Smooth muscle cell (in vitro differentiated cells): ENCODE data around the gene MMP15. TPM values are rescaled to one million over a fixed set of nuclear protein-coding genes. Genes with fewer than 3 reads are reported as not detected.

Experiments
- DNase-seq: peaks from one replicate; lab custom pipeline; 2025; ENCODE audit not compliant: unreplicated experiment; lab: John Stamatoyannopoulos, UW
- H2AFZ ChIP-seq: fragments of 200-600 bp; sonication (generic); 2 replicates; pipeline ENCODE4 v1.6.0; 2016; ENCODE audit warnings: antibody characterized with exemption, low read depth, mild to moderate bottlenecking
- H3F3A ChIP-seq: fragments of 200-600 bp; sonication (generic); 2 replicates; pipeline ENCODE4 v1.6.0; 2017; ENCODE audit warnings: antibody characterized with exemption, low read depth
- H3K27ac ChIP-seq: fragments of 200-600 bp; sonication (generic); 2 replicates; pipeline ENCODE4 v1.5.1; 2016; ENCODE audit warnings: low read depth, mild to moderate bottlenecking
- H3K27me3 ChIP-seq: fragments of 200-600 bp; sonication (generic); 2 replicates; pipeline ENCODE4 v1.6.1; 2016; ENCODE audit warnings: low read depth, mild to moderate bottlenecking
- H3K36me3 ChIP-seq: fragments of 200-600 bp; sonication (generic); 2 replicates; pipeline ENCODE4 v1.5.1; 2016; ENCODE audit warnings: low read depth
- H3K4me1 ChIP-seq: fragments of 200-600 bp; sonication (generic); 2 replicates; pipeline ENCODE4 v1.5.1; 2016; ENCODE audit warnings: low read depth
- H3K4me2 ChIP-seq: fragments of 200-600 bp; sonication (generic); 2 replicates; pipeline ENCODE4 v1.6.0; 2016; ENCODE audit warnings: mild to moderate bottlenecking
- H3K4me3 ChIP-seq: fragments of 200-600 bp; sonication (generic); 2 replicates; pipeline ENCODE4 v1.5.1; 2016; ENCODE audit warnings: mild to moderate bottlenecking
- H3K79me2 ChIP-seq: fragments of 200-600 bp; sonication (generic); 2 replicates; pipeline ENCODE4 v1.6.0; 2016; ENCODE audit warnings: low read depth, mild to moderate bottlenecking
- H3K9ac ChIP-seq: fragments of 200-600 bp; sonication (generic); 2 replicates; pipeline ENCODE4 v1.6.0; 2016; ENCODE audit warnings: low read depth
- H3K9me3 ChIP-seq: fragments of 200-600 bp; sonication (generic); replicated peaks from 2 replicates; pipeline ENCODE4 v1.5.1; 2016; ENCODE audit warnings: low read depth
- H4K20me1 ChIP-seq: fragments of 200-600 bp; sonication (generic); 2 replicates; pipeline ENCODE4 v1.6.0; 2016; ENCODE audit warnings: low read depth
- WGBS: methylation state at CpG from one replicate; pipeline ENCODE4 v1.1.7; 2016; ENCODE audit warnings: low lambda C conversion rate; 5-methylcytosine and 5-hydroxymethylcytosine counted together
- polyA plus RNA-seq: library from polyadenylated mRNA; unstranded; fragments of >200 nt; fragmentation: Nextera tagmentation; extraction: Ambion mirVana; gene quantifications from 2 replicates; pipeline ENCODE4 v1.2.1, GENCODE V29; 2016
- total RNA-seq: library from RNA; depleted of rRNA; stranded (reverse); fragments of >200 nt; gene quantifications from 2 replicates; pipeline ENCODE4 v1.2.3, GENCODE V29; 2014
- TF ChIP-seq, protein P1 (sequence below): fragments of 200-600 bp; sonication (generic); IDR thresholded peaks from 2 replicates; pipeline ENCODE4 v1.5.1; 2017; ENCODE audit warnings: borderline replicate concordance, mild to moderate bottlenecking, antibody characterized with exemption; ENCODE audit not compliant: insufficient read depth, poor library complexity, severe bottlenecking

The MMP15 gene
- total and polyA plus RNA-seq, 2 experiments from 2014 or later: 2.3 to 5.2 TPM

DNA sequence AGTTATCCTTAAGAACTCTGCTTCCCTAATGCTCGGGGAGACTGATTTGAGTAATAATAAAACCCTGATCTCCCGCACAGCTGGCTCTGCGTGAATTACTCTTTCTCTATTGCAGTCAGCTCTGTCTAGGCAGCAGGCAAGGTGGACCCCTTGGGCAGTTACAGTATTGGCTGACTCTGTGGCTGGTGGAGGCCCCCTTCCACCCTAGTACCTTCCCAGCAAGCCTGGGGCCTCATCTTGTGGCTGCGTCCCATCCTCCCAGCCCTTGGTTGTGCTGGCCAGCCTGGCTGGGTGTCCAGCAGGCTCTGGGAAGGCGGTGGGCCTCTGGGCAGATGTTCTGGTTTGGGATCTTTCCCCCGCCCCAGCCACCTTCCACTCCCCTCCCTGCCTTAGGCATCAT, 59.1 kb downstream of the MMP15 start:
- H3K9me3 ChIP-seq: no peaks in the 10 kb centered on the region
- H3F3A ChIP-seq: no peaks in the 10 kb centered on the region
- no peak overlapping the region for H3K4me3 ChIP-seq
- H3K4me1 ChIP-seq: no peaks in the 10 kb centered on the region
- no peak overlapping the region for H3K4me2 ChIP-seq
- no peak overlapping the region for H3K9ac ChIP-seq
- no peak for DNase-seq
- no peaks in the 10 kb centered on the region for H3K36me3 ChIP-seq
- no peaks in the 10 kb centered on the region for H4K20me1 ChIP-seq
- H3K27me3 ChIP-seq: no peaks in the 10 kb centered on the region
- no peak overlapping the region for H2AFZ ChIP-seq
- TF ChIP-seq, protein P1, sequence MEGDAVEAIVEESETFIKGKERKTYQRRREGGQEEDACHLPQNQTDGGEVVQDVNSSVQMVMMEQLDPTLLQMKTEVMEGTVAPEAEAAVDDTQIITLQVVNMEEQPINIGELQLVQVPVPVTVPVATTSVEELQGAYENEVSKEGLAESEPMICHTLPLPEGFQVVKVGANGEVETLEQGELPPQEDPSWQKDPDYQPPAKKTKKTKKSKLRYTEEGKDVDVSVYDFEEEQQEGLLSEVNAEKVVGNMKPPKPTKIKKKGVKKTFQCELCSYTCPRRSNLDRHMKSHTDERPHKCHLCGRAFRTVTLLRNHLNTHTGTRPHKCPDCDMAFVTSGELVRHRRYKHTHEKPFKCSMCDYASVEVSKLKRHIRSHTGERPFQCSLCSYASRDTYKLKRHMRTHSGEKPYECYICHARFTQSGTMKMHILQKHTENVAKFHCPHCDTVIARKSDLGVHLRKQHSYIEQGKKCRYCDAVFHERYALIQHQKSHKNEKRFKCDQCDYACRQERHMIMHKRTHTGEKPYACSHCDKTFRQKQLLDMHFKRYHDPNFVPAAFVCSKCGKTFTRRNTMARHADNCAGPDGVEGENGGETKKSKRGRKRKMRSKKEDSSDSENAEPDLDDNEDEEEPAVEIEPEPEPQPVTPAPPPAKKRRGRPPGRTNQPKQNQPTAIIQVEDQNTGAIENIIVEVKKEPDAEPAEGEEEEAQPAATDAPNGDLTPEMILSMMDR: no peak
- H3K27ac ChIP-seq: no peak overlapping the region
- 78% methylated on average over 6 of the region's 6 CpGs for WGBS
- no peaks in the 10 kb centered on the region for H3K79me2 ChIP-seq

DNA sequence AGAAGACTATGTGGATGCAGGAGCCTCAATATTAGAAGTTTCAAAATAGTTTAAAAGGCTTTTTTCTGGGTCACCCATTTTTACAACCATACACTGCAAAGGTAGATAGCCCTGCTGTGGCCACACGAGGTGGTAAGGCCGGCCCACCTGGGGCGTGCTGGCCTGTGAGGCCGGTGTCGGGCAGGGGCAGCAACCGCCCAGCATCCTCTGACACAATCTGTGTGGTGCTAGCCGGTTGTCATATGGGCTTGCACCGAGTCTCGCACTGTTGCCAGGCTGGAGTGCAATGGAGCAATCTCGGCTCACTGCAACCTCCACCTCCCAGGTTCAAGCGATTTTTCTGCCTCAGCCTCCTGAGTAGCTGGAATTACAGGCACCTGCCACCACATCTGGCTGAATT, 59.6 kb downstream of the MMP15 start:
- Histone ChIP-seq H2AFZ (no peak overlapping the region), H3K9ac (no peak overlapping the region), H3K4me3 (no peak overlapping the region), H3K27ac (no peak overlapping the region), H3K27me3 (no peaks in the 10 kb centered on the region), H4K20me1 (no peaks in the 10 kb centered on the region), H3K79me2 (no peaks in the 10 kb centered on the region), H3K9me3 (no peaks in the 10 kb centered on the region), H3K36me3 (no peaks in the 10 kb centered on the region), H3K4me2 (no peak overlapping the region), H3K4me1 (no peaks in the 10 kb centered on the region), H3F3A (no peaks in the 10 kb centered on the region)
- DNase-seq: no peak
- 89% methylated on average over 11 of the region's 11 CpGs for WGBS
- TF ChIP-seq, protein P1: no peak

DNA sequence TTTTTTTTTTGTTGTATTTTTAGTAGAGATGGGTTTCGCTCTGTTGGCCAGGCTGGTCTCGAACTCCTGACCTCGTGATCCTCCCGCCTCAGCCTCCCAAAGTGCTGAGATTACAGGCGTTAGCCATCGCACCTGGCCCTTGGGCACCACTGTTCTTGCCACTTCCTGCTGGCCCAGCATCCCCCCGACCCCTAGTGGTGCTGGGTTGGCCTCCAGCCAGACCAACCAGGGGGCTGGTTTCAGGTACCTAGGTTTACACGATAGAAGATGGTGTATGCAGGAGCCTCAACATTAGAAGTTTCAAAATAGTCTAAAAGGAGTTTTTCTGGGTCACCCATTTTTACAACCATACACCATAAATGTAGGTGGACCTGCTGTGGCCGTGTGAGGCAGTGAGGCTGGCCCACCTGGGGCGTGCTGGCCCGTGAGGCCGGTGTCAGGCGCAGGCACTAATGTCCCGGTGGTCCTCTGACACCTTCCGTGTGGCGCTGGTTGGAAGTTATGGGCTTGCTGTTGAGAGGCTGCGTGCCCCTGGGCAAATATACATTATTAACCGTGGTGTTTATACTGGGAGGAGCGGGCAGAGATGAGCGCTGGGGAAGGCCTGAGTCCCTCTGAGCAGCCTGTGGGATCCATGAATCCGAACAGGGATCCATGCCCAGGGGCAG, 60.2 kb downstream of the MMP15 start:
- Histone ChIP-seq H2AFZ (no peak overlapping the region), H3K4me1 (no peaks in the 10 kb centered on the region), H3K9me3 (no peaks in the 10 kb centered on the region), H3K4me2 (no peak overlapping the region), H3K27me3 (no peaks in the 10 kb centered on the region), H3K4me3 (no peak overlapping the region), H3F3A (no peaks in the 10 kb centered on the region), H3K9ac (no peak overlapping the region), H3K79me2 (no peaks in the 10 kb centered on the region), H3K27ac (no peak overlapping the region), H4K20me1 (no peaks in the 10 kb centered on the region), H3K36me3 (no peaks in the 10 kb centered on the region)
- WGBS: 91% methylated on average over 21 of the region's 21 CpGs
- DNase-seq: no peak
- TF ChIP-seq, protein P1: no peak
